Ramos (cell line): ENCODE measurements around the gene CACNB3.

Experiments used
- in situ Hi-C: fragments of 300-500 bp; cut with MboI; formaldehyde crosslinking; loops from one replicate; pipeline ENCODE4 v1.14.3; 2022; ENCODE audit warnings: low sequenced_read_pairs; ENCODE audit not compliant: unreplicated experiment

CACNB3 gene

GRCh38 chr12:48817873-48818830, at the start of gene CACNB3:
Gene CACNB3, plus strand, starts transcription at chr12:48818496. Its CDS starts 434 bp downstream, at chr12:48818930.
- in situ Hi-C loops, result no loop called here

GRCh38 chr12:48768736-48769135, 49.6 kb upstream of the CACNB3 start:
- in situ Hi-C loops, result no loop called here

GRCh38 chr12:48770756-48771155, 47.5 kb upstream of the CACNB3 start:
- in situ Hi-C loops, result no loop called here

GRCh38 chr12:48771588-48772112, 46.6 kb upstream of the CACNB3 start:
- in situ Hi-C loops, result no loop called here

- in situ Hi-C loops, result no loop called here
Measured at GRCh38 chr12:48773686-48774085, 44.6 kb upstream of the CACNB3 start.

GRCh38 chr12:48774516-48774915, 43.8 kb upstream of the CACNB3 start:
- in situ Hi-C loops, result no loop called here

- in situ Hi-C loops, result no loop called here
Measured at GRCh38 chr12:48775299-48775698, 43.0 kb upstream of the CACNB3 start.

GRCh38 chr12:48775991-48776649, 42.2 kb upstream of the CACNB3 start:
- in situ Hi-C loops, result no loop called here

GRCh38 chr12:48776956-48777355, 41.3 kb upstream of the CACNB3 start:
- in situ Hi-C loops, result no loop called here

GRCh38 chr12:48777501-48778400, 40.5 kb upstream of the CACNB3 start:
- in situ Hi-C loops, result no loop called here

GRCh38 chr12:48779869-48780268, 38.4 kb upstream of the CACNB3 start:
- in situ Hi-C loops, result no loop called here

- in situ Hi-C loops, result no loop called here
Measured at GRCh38 chr12:48780381-48781025, 37.8 kb upstream of the CACNB3 start.

GRCh38 chr12:48781750-48782456, 36.4 kb upstream of the CACNB3 start:
- in situ Hi-C loops, result no loop called here

- in situ Hi-C loops, result no loop called here
Measured at GRCh38 chr12:48782457-48783395, 35.6 kb upstream of the CACNB3 start.

- in situ Hi-C loops, result no loop called here
Measured at GRCh38 chr12:48783432-48783831, 34.9 kb upstream of the CACNB3 start.

GRCh38 chr12:48786591-48787544, 31.4 kb upstream of the CACNB3 start:
- in situ Hi-C loops, result no loop called here
